Neuronal stem cell (in vitro differentiated cells): Measurements from ENCODE around the gene C17orf113.
A peak's percentile ranks its signal among the peaks of the same experiment; 100 is the strongest.

ENCODE experiments used
- DNase-seq: peaks from one replicate; pipeline ENCODE4 v3.0.0-alpha.2; 2013; ENCODE audit warnings: low spot score
- H2AFZ ChIP-seq: one replicate; pipeline ENCODE4 v1.6.1; 2013; ENCODE audit warnings: mild to moderate bottlenecking, low read length, inconsistent platforms
- H2AK5ac ChIP-seq: 2 replicates; pipeline ENCODE4 v1.6.1; 2013; ENCODE audit warnings: low read depth, mild to moderate bottlenecking, inconsistent platforms, low read length, moderate library complexity, mixed read lengths
- H2BK120ac ChIP-seq: 2 replicates; pipeline ENCODE4 v1.6.1; 2013; ENCODE audit warnings: low read depth, mild to moderate bottlenecking, inconsistent platforms, low read length, moderate library complexity, mixed read lengths
- H2BK12ac ChIP-seq: one replicate; pipeline ENCODE4 v1.6.1; 2013; ENCODE audit warnings: low read length, inconsistent platforms
- H2BK15ac ChIP-seq: 2 replicates; pipeline ENCODE4 v1.6.1; 2013; ENCODE audit warnings: mild to moderate bottlenecking, low read length, inconsistent platforms, mixed read lengths
- H2BK5ac ChIP-seq: one replicate; pipeline ENCODE4 v1.6.1; 2013; ENCODE audit warnings: inconsistent platforms, mild to moderate bottlenecking, low read length, moderate library complexity
- H3K14ac ChIP-seq: one replicate; pipeline ENCODE4 v1.6.1; 2013; ENCODE audit warnings: low read length, inconsistent platforms
- H3K18ac ChIP-seq: 2 replicates; pipeline ENCODE4 v1.6.1; 2013; ENCODE audit warnings: low read length, inconsistent platforms
- H3K23ac ChIP-seq: 2 replicates; pipeline ENCODE4 v1.6.1; 2013; ENCODE audit warnings: low read depth, mild to moderate bottlenecking, mixed read lengths, low read length, inconsistent platforms; ENCODE audit not compliant: poor library complexity
- H3K27ac ChIP-seq: replicated peaks from 3 replicates; pipeline ENCODE4 v1.5.1; 2013; ENCODE audit warnings: low read length, inconsistent platforms
- H3K27me3 ChIP-seq, 3 experiments: 2 replicates each; pipeline ENCODE4 v1.6.1; 2013; ENCODE audit warnings: low read length in 3 of 3, mild to moderate bottlenecking in 2 of 3, inconsistent platforms in 1 of 3, low read depth in 1 of 3, mixed read lengths in 1 of 3, moderate library complexity in 1 of 3; ENCODE audit not compliant: control insufficient read depth in 3 of 3, insufficient read depth in 3 of 3
- H3K36me3 ChIP-seq, 2 donors: replicated peaks in 1 of 2; 2 replicates each; pipeline ENCODE4 v1.6.1; 2013; ENCODE audit warnings: low read length in 2 of 2; ENCODE audit not compliant: control insufficient read depth in 2 of 2, insufficient read depth in 2 of 2
- H3K4ac ChIP-seq: 2 replicates; pipeline ENCODE4 v1.6.1; 2013; ENCODE audit warnings: inconsistent platforms, mild to moderate bottlenecking, low read length, moderate library complexity
- H3K4me1 ChIP-seq, 2 donors: 1 replicate in 1 of 2; 2 replicates in 1 of 2; pipeline ENCODE4 v1.6.1; 2013; ENCODE audit warnings: low read length in 2 of 2, low read depth in 1 of 2; ENCODE audit not compliant: control insufficient read depth in 2 of 2, insufficient read depth in 1 of 2
- H3K4me2 ChIP-seq: one replicate; pipeline ENCODE4 v1.6.1; 2013; ENCODE audit warnings: mild to moderate bottlenecking, low read length, inconsistent platforms; ENCODE audit not compliant: insufficient read depth, poor library complexity, severe bottlenecking
- H3K4me3 ChIP-seq, 2 donors: 2 replicates each; pipeline ENCODE4 v1.5.1; 2013; ENCODE audit warnings: low read length in 2 of 2, mild to moderate bottlenecking in 2 of 2, inconsistent platforms in 1 of 2, moderate library complexity in 1 of 2
- H3K79me1 ChIP-seq: one replicate; pipeline ENCODE4 v1.6.1; 2013; ENCODE audit warnings: low read depth, mild to moderate bottlenecking, inconsistent platforms, low read length, moderate library complexity
- H3K9ac ChIP-seq: one replicate; pipeline ENCODE4 v1.6.1; 2013; ENCODE audit warnings: mild to moderate bottlenecking, low read depth, low read length, inconsistent platforms; ENCODE audit not compliant: poor library complexity
- H3K9me3 ChIP-seq, 2 donors: replicated peaks in 1 of 2; 2 replicates each; pipeline versions ENCODE3 to v1.6.1; 2013; ENCODE audit warnings: low read length in 2 of 2, mild to moderate bottlenecking in 2 of 2, inconsistent platforms in 1 of 2, low read depth in 1 of 2, mixed read lengths in 1 of 2, moderate library complexity in 1 of 2; ENCODE audit not compliant: control insufficient read depth in 2 of 2, insufficient read depth in 1 of 2
- H4K8ac ChIP-seq: one replicate; pipeline ENCODE4 v1.6.1; 2013; ENCODE audit warnings: low read depth, mild to moderate bottlenecking, inconsistent platforms, low read length, moderate library complexity
- H4K91ac ChIP-seq: one replicate; pipeline ENCODE4 v1.6.1; 2013; ENCODE audit warnings: low read length, low read depth, mild to moderate bottlenecking, inconsistent platforms; ENCODE audit not compliant: poor library complexity
- WGBS, 2 donors: extraction: QIAGEN DNeasy Blood & Tissue Kit; methylation state at CpG; one replicate each; pipeline ENCODE4 v1.1.7; 2013; ENCODE audit warnings: missing lambda C conversion rate in 2 of 2, mixed read lengths in 1 of 2; ENCODE audit not compliant: insufficient read length in 2 of 2, insufficient replicate concordance in 1 of 2; ENCODE audit errors: extremely low coverage in 2 of 2; 5-methylcytosine and 5-hydroxymethylcytosine counted together

C17orf113 gene

DNA sequence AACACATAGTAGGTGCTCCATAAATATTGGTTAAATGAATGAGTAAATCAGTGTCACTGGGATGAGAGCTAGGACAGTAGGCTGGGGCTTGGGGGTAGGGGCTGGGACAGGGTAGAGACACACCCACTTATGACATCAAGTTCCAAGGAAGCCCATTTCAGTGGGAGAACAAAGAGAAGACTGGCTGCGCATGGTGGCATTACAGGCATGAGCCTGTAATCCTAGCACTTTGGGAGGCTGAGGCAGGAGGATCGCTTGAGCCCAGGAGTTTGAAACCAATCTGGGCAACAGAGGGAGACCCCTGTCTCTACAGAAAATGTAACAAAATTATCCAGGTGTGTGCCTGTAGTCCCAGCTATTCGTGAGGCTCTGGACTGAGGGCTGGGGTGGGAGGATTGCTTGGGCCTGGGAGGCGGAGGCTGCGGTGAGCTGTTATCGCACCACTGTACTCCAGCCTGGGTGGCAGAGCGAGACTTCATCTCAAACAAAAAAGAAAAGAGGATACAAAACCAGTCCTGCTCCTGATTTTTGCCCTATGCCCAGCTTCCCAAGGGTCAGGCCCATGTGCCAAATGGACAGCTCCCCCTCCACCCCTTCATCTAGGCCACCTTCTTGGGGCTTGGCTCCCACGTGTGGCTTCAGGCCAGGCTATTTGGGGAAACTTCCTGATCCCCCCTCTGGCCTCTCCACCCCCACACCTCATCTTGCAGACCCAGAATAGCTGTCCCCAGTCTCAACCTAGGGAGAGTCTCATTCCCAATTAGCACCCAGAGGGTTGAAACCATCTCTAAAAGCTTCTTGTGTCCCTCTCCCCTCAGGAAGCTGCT lies 40.8 kb upstream of the C17orf113 start:
- H2BK15ac ChIP-seq, result no peak overlapping the region
- no peak overlapping the region for H4K8ac ChIP-seq
- no peak overlapping the region for H3K23ac ChIP-seq
- no peak overlapping the region for H2BK120ac ChIP-seq
- no peak overlapping the region for H2AFZ ChIP-seq
- no peaks in the 10 kb centered on the region for H3K79me1 ChIP-seq
- no peak overlapping the region for H3K14ac ChIP-seq
- no peak overlapping the region for H2BK12ac ChIP-seq
- no CpG with 5 or more reads among the region's 8 CpGs for WGBS, 2 donors
- H3K4me2 ChIP-seq, result no peak overlapping the region
- no peak overlapping the region for H3K4me3 ChIP-seq
- no peak overlapping the region for H3K4ac ChIP-seq
- H4K91ac ChIP-seq, result no peak overlapping the region
- H3K9ac ChIP-seq, result no peak overlapping the region
- peaks cover 0 to 39% (median 2%) of the 10 kb centered on the region in 3 experiments for H3K27me3 ChIP-seq
- no peak overlapping the region for H3K18ac ChIP-seq
- H3K27ac ChIP-seq, result no peak overlapping the region
- H2AK5ac ChIP-seq, result no peak overlapping the region
- no peak for DNase-seq
- H3K4me1 ChIP-seq, result peaks cover 0 to 11% of the 10 kb centered on the region in 2 donors
- H2BK5ac ChIP-seq, result no peak overlapping the region
- no peaks in the 10 kb centered on the region for H3K36me3 ChIP-seq
- no peaks in the 10 kb centered on the region for H3K9me3 ChIP-seq

DNA sequence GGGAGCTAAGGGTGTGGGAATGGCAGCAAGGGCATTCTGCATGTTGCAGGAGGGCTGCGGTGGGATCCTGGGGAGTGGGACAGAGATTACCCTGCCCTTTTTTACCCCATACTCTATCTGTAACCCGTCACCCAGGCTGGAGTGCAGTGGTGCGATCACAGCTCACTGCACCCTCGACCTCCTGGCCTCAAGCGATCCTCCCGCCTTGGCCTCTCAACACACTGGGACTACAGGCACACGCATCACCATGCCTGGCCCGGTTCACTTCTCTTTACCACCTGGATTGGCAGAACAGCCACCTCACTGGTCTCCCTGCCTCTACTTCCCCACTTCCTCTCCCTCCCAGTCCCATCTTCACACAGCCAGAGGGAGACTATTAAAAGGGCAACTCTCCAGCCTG lies 38.3 kb upstream of the C17orf113 start:
- H3K27ac ChIP-seq, result no peak overlapping the region
- H3K9me3 ChIP-seq, result no peaks in the 10 kb centered on the region
- peak overlapping the region; percentile 38 for H3K14ac ChIP-seq
- no CpG with 5 or more reads among the region's 8 CpGs for WGBS, 2 donors
- no peak overlapping the region for H2AFZ ChIP-seq
- H3K4me3 ChIP-seq, result peak overlapping the region in 1 of 2 donors; percentile 10
- H2BK5ac ChIP-seq, result peak overlapping the region; percentile 54
- peak overlapping the region; percentile 73 for H2BK12ac ChIP-seq
- H4K91ac ChIP-seq, result no peak overlapping the region
- H2BK15ac ChIP-seq, result no peak overlapping the region
- H3K4ac ChIP-seq, result no peak overlapping the region
- no peaks in the 10 kb centered on the region for H3K4me1 ChIP-seq
- H3K79me1 ChIP-seq, result no peaks in the 10 kb centered on the region
- no peak overlapping the region for H4K8ac ChIP-seq
- H2BK120ac ChIP-seq, result no peak overlapping the region
- no peak overlapping the region for H3K9ac ChIP-seq
- H3K18ac ChIP-seq, result no peak overlapping the region
- H3K27me3 ChIP-seq, result peaks cover 0 to 25% (median 0%) of the 10 kb centered on the region in 3 experiments
- no peak overlapping the region for H2AK5ac ChIP-seq
- H3K4me2 ChIP-seq, result no peak overlapping the region
- peak overlapping the region; percentile 43 for H3K23ac ChIP-seq
- DNase-seq, result no peak
- H3K36me3 ChIP-seq, result no peaks in the 10 kb centered on the region

DNA sequence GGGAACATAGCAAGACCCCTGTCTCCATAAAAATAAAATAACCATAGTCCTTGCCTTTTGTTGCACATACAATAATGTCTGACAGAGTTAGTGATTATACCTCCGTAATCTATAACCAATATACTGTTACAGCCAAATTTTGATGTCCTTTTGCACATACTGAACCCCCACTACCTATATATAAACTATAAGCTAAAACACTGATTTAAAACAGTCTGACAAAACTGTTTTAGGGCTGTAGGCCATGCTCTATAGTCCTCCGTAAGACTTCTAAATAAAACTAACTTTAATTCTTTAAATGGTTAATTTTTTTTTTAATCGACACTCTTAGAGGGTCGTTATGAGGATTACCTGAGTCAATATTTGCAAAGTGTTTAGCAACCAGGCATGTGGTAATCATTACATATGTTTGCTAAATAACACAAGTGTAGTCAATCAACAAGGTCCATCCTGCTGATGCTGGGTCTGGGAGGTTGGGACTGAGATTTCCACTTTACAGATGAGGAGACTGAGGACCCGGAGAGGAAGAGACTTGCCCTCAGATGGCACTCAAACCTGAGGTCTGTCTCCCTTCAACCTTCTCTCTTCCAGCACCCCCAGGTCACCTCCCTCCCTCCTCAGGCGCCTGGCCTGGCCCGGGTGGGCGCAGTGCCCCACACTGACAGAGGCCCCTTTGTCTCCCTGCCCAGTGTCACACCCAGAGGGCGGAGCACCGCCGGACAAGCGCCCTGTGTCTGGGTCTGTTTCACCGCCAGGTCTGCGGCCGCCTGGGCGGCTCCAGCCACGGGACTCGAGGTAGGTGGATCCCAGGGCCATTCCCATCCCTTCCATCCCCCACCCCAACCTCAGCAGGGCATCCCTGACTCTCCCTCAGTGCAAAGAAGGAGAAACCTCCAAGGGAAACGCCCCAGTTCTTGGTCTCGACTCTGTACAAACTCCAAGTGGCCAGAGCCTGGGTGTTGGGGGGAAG lies 37.6 kb upstream of the C17orf113 start:
- H4K91ac ChIP-seq, result no peak overlapping the region
- peak overlapping the region; percentile 39 for H3K18ac ChIP-seq
- WGBS, 2 donors, result no CpG with 5 or more reads among the region's 20 CpGs
- H3K4me1 ChIP-seq, result no peaks in the 10 kb centered on the region
- H3K4me3 ChIP-seq, result no peak overlapping the region
- H2BK5ac ChIP-seq, result peak overlapping the region; percentile 54
- H2BK15ac ChIP-seq, result no peak overlapping the region
- no peaks in the 10 kb centered on the region for H3K9me3 ChIP-seq
- no peak overlapping the region for H2BK120ac ChIP-seq
- H2AK5ac ChIP-seq, result no peak overlapping the region
- no peak overlapping the region for H4K8ac ChIP-seq
- H3K4ac ChIP-seq, result no peak overlapping the region
- H3K79me1 ChIP-seq, result no peaks in the 10 kb centered on the region
- H2AFZ ChIP-seq, result no peak overlapping the region
- no peak overlapping the region for H3K27ac ChIP-seq
- H3K4me2 ChIP-seq, result no peak overlapping the region
- H3K9ac ChIP-seq, result no peak overlapping the region
- no peak overlapping the region for H3K14ac ChIP-seq
- no peaks in the 10 kb centered on the region for H3K36me3 ChIP-seq
- peak overlapping the region; percentile 43 for H3K23ac ChIP-seq
- peaks cover 0 to 25% (median 0%) of the 10 kb centered on the region in 3 experiments for H3K27me3 ChIP-seq
- no peak overlapping the region for H2BK12ac ChIP-seq
- no peak for DNase-seq
